ENCODE data around the gene FBLN2.

DNA sequence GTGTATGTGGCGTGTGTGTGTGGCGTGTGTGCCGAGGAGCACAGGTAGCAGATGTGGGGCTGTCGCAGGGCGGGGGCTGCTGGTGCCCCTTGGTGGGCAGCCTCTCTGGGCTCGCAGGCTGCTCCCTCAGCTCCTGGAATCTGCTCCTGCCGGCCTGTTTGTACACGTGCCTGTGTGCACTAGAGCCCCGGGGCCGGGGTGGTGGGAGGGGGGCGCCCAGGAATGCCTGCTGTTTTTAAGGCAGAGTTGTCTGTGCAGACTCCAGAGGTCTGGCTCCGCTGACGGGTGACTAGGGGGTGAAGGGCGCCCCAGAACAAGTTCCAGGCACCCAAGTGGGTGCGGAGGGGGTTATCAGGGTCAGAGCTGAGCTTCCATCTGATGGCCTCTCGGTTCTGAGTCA lies 112.2 kb downstream of the FBLN2 start:
- TF ChIP-seq, protein P1, sequence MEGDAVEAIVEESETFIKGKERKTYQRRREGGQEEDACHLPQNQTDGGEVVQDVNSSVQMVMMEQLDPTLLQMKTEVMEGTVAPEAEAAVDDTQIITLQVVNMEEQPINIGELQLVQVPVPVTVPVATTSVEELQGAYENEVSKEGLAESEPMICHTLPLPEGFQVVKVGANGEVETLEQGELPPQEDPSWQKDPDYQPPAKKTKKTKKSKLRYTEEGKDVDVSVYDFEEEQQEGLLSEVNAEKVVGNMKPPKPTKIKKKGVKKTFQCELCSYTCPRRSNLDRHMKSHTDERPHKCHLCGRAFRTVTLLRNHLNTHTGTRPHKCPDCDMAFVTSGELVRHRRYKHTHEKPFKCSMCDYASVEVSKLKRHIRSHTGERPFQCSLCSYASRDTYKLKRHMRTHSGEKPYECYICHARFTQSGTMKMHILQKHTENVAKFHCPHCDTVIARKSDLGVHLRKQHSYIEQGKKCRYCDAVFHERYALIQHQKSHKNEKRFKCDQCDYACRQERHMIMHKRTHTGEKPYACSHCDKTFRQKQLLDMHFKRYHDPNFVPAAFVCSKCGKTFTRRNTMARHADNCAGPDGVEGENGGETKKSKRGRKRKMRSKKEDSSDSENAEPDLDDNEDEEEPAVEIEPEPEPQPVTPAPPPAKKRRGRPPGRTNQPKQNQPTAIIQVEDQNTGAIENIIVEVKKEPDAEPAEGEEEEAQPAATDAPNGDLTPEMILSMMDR (IDR thresholded peaks at IDR 0.05), result no peak
- no peak for TF ChIP-seq REST (IDR thresholded peaks at IDR 0.05)
- no peak for TF ChIP-seq KDM5A (IDR thresholded peaks at IDR 0.05)
- no peak for TF ChIP-seq CEBPB (IDR thresholded peaks at IDR 0.05)
- TF ChIP-seq RAD21 (conservative IDR thresholded peaks at IDR 0.05 in 1 of 2, IDR thresholded peaks at IDR 0.05 in 1 of 2), result no peak
- TF ChIP-seq HEYL (CRISPR knock-in tag; IDR thresholded peaks at IDR 0.05), result no peak
- no peak for TF ChIP-seq RNF2 (IDR thresholded peaks at IDR 0.05; ENCODE audit: borderline replicate concordance, low read depth)
- TF ChIP-seq EP300 (IDR thresholded peaks at IDR 0.05), result no peak
- TF ChIP-seq POLR2A (IDR thresholded peaks at IDR 0.05; ENCODE audit: low read length), result no peak
- no peak for TF ChIP-seq ESRRA (IDR thresholded peaks at IDR 0.05; ENCODE audit: borderline replicate concordance, low read length)
- no peak for TF ChIP-seq CBX2 (IDR thresholded peaks at IDR 0.05; ENCODE audit: borderline replicate concordance, low read depth)
- TF ChIP-seq, protein P2, sequence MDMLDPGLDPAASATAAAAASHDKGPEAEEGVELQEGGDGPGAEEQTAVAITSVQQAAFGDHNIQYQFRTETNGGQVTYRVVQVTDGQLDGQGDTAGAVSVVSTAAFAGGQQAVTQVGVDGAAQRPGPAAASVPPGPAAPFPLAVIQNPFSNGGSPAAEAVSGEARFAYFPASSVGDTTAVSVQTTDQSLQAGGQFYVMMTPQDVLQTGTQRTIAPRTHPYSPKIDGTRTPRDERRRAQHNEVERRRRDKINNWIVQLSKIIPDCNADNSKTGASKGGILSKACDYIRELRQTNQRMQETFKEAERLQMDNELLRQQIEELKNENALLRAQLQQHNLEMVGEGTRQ (IDR thresholded peaks at IDR 0.05), result no peak
- TF ChIP-seq GATA3 (IDR thresholded peaks at IDR 0.05; ENCODE audit: borderline replicate concordance), result no peak
- no peak for TF ChIP-seq MAFK (IDR thresholded peaks at IDR 0.05; ENCODE audit: partially characterized antibody)

Measured in A549 (cell line).